ENCODE data around the gene EPS8.
A peak's percentile ranks its signal among the peaks of the same experiment; 100 is the strongest.

DNA sequence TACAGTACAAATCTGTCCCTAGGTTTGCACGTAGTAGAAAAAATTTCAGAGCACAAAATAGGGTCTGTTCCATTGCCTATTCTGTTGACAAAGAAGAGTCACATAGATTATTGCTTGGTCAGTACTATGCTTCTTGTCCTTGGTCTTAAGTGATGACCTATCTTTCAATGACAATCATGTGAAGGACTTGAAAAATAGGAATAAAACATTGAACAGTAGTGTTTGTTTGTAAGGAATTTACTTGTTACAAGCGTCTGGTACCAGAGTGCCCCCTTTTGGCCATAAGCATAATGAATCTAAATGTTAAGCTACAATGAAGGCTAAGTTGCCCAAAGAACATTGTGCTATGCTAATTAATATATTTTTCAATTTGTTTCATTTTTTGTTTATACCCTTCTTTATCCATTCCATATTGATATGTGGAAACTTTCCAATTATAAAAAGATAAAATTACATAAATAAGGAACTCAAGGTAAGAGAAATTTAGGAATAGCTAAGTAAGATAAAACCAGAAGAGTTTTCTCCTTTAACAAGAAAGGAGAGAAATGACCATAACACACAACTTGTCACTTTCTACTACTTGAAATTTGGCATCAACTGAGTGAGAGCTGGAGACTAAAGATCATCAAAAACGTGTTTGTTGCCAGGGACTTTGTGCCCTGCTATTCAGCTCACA lies 204.7 kb downstream of the EPS8 start:
- no peak for TF ChIP-seq POLR2A (IDR thresholded peaks at IDR 0.05)
- TF ChIP-seq, protein P1, sequence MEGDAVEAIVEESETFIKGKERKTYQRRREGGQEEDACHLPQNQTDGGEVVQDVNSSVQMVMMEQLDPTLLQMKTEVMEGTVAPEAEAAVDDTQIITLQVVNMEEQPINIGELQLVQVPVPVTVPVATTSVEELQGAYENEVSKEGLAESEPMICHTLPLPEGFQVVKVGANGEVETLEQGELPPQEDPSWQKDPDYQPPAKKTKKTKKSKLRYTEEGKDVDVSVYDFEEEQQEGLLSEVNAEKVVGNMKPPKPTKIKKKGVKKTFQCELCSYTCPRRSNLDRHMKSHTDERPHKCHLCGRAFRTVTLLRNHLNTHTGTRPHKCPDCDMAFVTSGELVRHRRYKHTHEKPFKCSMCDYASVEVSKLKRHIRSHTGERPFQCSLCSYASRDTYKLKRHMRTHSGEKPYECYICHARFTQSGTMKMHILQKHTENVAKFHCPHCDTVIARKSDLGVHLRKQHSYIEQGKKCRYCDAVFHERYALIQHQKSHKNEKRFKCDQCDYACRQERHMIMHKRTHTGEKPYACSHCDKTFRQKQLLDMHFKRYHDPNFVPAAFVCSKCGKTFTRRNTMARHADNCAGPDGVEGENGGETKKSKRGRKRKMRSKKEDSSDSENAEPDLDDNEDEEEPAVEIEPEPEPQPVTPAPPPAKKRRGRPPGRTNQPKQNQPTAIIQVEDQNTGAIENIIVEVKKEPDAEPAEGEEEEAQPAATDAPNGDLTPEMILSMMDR (IDR thresholded peaks at IDR 0.05), result peak in 3 of 4 experiments; percentile 53 to 62 (median 60)

All from sigmoid colon (tissue), 3 donors.